H9 (cell line): ENCODE measurements around the gene HERPUD2. TPM values are rescaled to one million over a fixed set of nuclear protein-coding genes. Genes with fewer than 3 reads are reported as not detected.

Experiments used
- DNase-seq: peaks from one replicate; pipeline ENCODE4 v3.0.0-alpha.2; 2017
- H2AFZ ChIP-seq: one replicate; pipeline ENCODE4 v1.6.1; 2013; ENCODE audit warnings: mild to moderate bottlenecking, low read length, control low read depth, moderate library complexity
- H2AK5ac ChIP-seq: 2 replicates; pipeline ENCODE4 v1.6.1; 2013; ENCODE audit warnings: low read length, control low read depth, mixed read lengths; ENCODE audit not compliant: insufficient read length
- H2BK120ac ChIP-seq: one replicate; pipeline ENCODE4 v1.6.1; 2013; ENCODE audit warnings: low read depth, mild to moderate bottlenecking, low read length, control low read depth, inconsistent platforms; ENCODE audit not compliant: poor library complexity, severe bottlenecking
- H2BK12ac ChIP-seq: 2 replicates; pipeline ENCODE4 v1.6.1; 2013; ENCODE audit warnings: low read length, control low read depth, mixed read lengths, low read depth; ENCODE audit not compliant: insufficient read length
- H2BK15ac ChIP-seq: 2 replicates; pipeline ENCODE4 v1.6.1; 2013; ENCODE audit warnings: low read depth, low read length, control low read depth
- H2BK20ac ChIP-seq: one replicate; pipeline ENCODE4 v1.6.1; 2013; ENCODE audit warnings: low read depth, mild to moderate bottlenecking, low read length, control low read depth, inconsistent platforms; ENCODE audit not compliant: poor library complexity, severe bottlenecking
- H2BK5ac ChIP-seq: 2 replicates; pipeline ENCODE4 v1.6.1; 2013; ENCODE audit warnings: low read length, control low read depth, mixed read lengths; ENCODE audit not compliant: insufficient read length
- H3K14ac ChIP-seq: 2 replicates; pipeline ENCODE4 v1.6.1; 2013; ENCODE audit warnings: low read length, control low read depth; ENCODE audit not compliant: insufficient read depth
- H3K18ac ChIP-seq: 2 replicates; pipeline ENCODE4 v1.6.1; 2013; ENCODE audit warnings: low read depth, mild to moderate bottlenecking, mixed read lengths, low read length, control low read depth; ENCODE audit not compliant: insufficient read length
- H3K23ac ChIP-seq: 2 replicates; pipeline ENCODE4 v1.6.1; 2013; ENCODE audit warnings: low read length, control low read depth, mixed read lengths, low read depth; ENCODE audit not compliant: insufficient read length
- H3K23me2 ChIP-seq: 2 replicates; pipeline ENCODE4 v1.6.1; 2013; ENCODE audit warnings: low read depth, mild to moderate bottlenecking, mixed read lengths, low read length, control low read depth; ENCODE audit not compliant: insufficient read length, poor library complexity, severe bottlenecking
- H3K27ac ChIP-seq: 2 replicates; pipeline ENCODE4 v1.5.1; 2013; ENCODE audit warnings: low read length, control low read depth, mixed read lengths, low read depth; ENCODE audit not compliant: insufficient read length
- H3K27me3 ChIP-seq: 2 replicates; pipeline ENCODE4 v1.6.1; 2013; ENCODE audit warnings: low read length, control low read depth, inconsistent platforms; ENCODE audit not compliant: insufficient read depth
- H3K4ac ChIP-seq: 2 replicates; pipeline ENCODE4 v1.6.1; 2013; ENCODE audit warnings: low read depth, mild to moderate bottlenecking, control low read depth, inconsistent platforms, low read length, moderate library complexity
- H3K4me1 ChIP-seq: 2 replicates; pipeline ENCODE4 v1.6.1; 2013; ENCODE audit warnings: low read length, control low read depth, inconsistent platforms; ENCODE audit not compliant: insufficient read depth
- H3K4me2 ChIP-seq: 2 replicates; pipeline ENCODE4 v1.6.1; 2013; ENCODE audit warnings: low read length, control low read depth, mixed read lengths; ENCODE audit not compliant: insufficient read length, insufficient read depth
- H3K56ac ChIP-seq: 2 replicates; pipeline ENCODE4 v1.6.1; 2013; ENCODE audit warnings: low read depth, mild to moderate bottlenecking, mixed read lengths, low read length, control low read depth; ENCODE audit not compliant: insufficient read length
- H3K79me1 ChIP-seq: 2 replicates; pipeline ENCODE4 v1.6.1; 2013; ENCODE audit warnings: low read depth, mild to moderate bottlenecking, moderate library complexity, low read length, control low read depth, inconsistent platforms; ENCODE audit not compliant: insufficient read depth, poor library complexity, severe bottlenecking
- H3K79me2 ChIP-seq: 2 replicates; pipeline ENCODE4 v1.6.1; 2013; ENCODE audit warnings: low read length, control low read depth, inconsistent platforms; ENCODE audit not compliant: insufficient read depth
- H3K9ac ChIP-seq: 2 replicates; pipeline ENCODE4 v1.6.1; 2013; ENCODE audit warnings: low read length, control low read depth, mixed read lengths; ENCODE audit not compliant: insufficient read length; ENCODE audit errors: extremely low read depth
- H3K9me3 ChIP-seq: one replicate; pipeline ENCODE4 v1.6.1; 2013; ENCODE audit warnings: low read depth, low read length, inconsistent platforms; ENCODE audit not compliant: control insufficient read depth
- H3T11ph ChIP-seq: one replicate; pipeline ENCODE4 v1.6.1; 2013; ENCODE audit warnings: mild to moderate bottlenecking, low read length, control low read depth, inconsistent platforms
- H4K20me1 ChIP-seq: one replicate; pipeline ENCODE4 v1.6.1; 2013; ENCODE audit not compliant: control insufficient read depth, insufficient read length, insufficient read depth
- H4K5ac ChIP-seq: 2 replicates; pipeline ENCODE4 v1.6.1; 2013; ENCODE audit warnings: low read depth, mild to moderate bottlenecking, mixed read lengths, low read length, control low read depth; ENCODE audit not compliant: insufficient read length
- H4K8ac ChIP-seq: replicated peaks from 2 replicates; pipeline ENCODE4 v1.6.1; 2013; ENCODE audit warnings: low read length, control low read depth, mixed read lengths, low read depth; ENCODE audit not compliant: insufficient read length
- H4K91ac ChIP-seq: 2 replicates; pipeline ENCODE4 v1.6.1; 2013; ENCODE audit warnings: low read depth, mild to moderate bottlenecking, moderate library complexity, mixed read lengths, low read length, control low read depth; ENCODE audit not compliant: insufficient read length
- H3K27ac Mint-ChIP-seq, 3 experiments: 2 replicates in 2 of 3; 3 replicates in 1 of 3; pipeline ENCODE4 v1.8.0; 2020 to 2021; ENCODE audit warnings: mixed read lengths in 3 of 3, mild to moderate bottlenecking in 1 of 3, moderate library complexity in 1 of 3
- H3K27me3 Mint-ChIP-seq: 2 replicates; pipeline ENCODE4 v1.8.0; 2021; ENCODE audit warnings: low read depth, mild to moderate bottlenecking, moderate library complexity, mixed read lengths
- H3K36me3 Mint-ChIP-seq, 3 experiments: 2 replicates in 2 of 3; 3 replicates in 1 of 3; pipeline ENCODE4 v1.8.0; 2020 to 2021; ENCODE audit warnings: low read depth in 3 of 3, mixed read lengths in 3 of 3; ENCODE audit not compliant: insufficient read depth in 1 of 3
- H3K4me1 Mint-ChIP-seq, 2 experiments: 2 replicates each; pipeline ENCODE4 v1.8.0; 2020; ENCODE audit warnings: mixed read lengths in 2 of 2
- H3K4me3 Mint-ChIP-seq, 2 experiments: 2 replicates in 1 of 2; 3 replicates in 1 of 2; pipeline ENCODE4 v1.8.0; 2020 to 2021; ENCODE audit warnings: mild to moderate bottlenecking in 2 of 2, mixed read lengths in 2 of 2, moderate library complexity in 1 of 2
- H3K9me3 Mint-ChIP-seq, 2 experiments: 2 replicates in 1 of 2; 3 replicates in 1 of 2; pipeline ENCODE4 v1.8.0; 2020; ENCODE audit warnings: mild to moderate bottlenecking in 2 of 2, mixed read lengths in 2 of 2, moderate library complexity in 1 of 2
- CTCF ChIP-seq: fragments of 200-600 bp; sonication (generic); conservative IDR thresholded peaks from 3 replicates; pipeline ENCODE4 v1.8.0; 2021; ENCODE audit warnings: antibody characterized with exemption, mild to moderate bottlenecking
- WGBS: extraction: QIAGEN DNeasy Blood & Tissue Kit; methylation state at CpG from one replicate; pipeline ENCODE4 v1.1.7; 2013; ENCODE audit warnings: missing lambda C conversion rate, low lambda C conversion rate, mixed read lengths; ENCODE audit not compliant: insufficient read length; ENCODE audit errors: extremely low coverage; 5-methylcytosine and 5-hydroxymethylcytosine counted together
- total RNA-seq: library from RNA; stranded (reverse); gene quantifications from 2 replicates; pipeline ENCODE4 v1.2.1, GENCODE V29; 2021

HERPUD2 gene
- total RNA-seq, 1 experiment from 2014 or later, result 17.0 TPM

- no peak overlapping the region for H2AFZ ChIP-seq
- no peak overlapping the region for H3K14ac ChIP-seq
- no peak overlapping the region for H2BK5ac ChIP-seq
- no peak overlapping the region for H3K4me2 ChIP-seq
- H4K5ac ChIP-seq, result no peak overlapping the region
- Mint-ChIP-seq H3K27me3 (no peaks in the 10 kb centered on the region), H3K9me3 (peaks cover 0 to 6% of the 10 kb centered on the region in 2 experiments; a peak in 1 of 5 replicates), H3K4me1 (no peaks in the 10 kb centered on the region; a peak in 1 of 4 replicates), H3K4me3 (no peak overlapping the region), H3K36me3 (no peaks in the 10 kb centered on the region), H3K27ac (no peak overlapping the region; a peak in 2 of 7 replicates)
- H4K8ac ChIP-seq, result no peak overlapping the region
- no peaks in the 10 kb centered on the region for H3K4me1 ChIP-seq
- H3K27ac ChIP-seq, result no peak overlapping the region
- no peak for DNase-seq
- no peak overlapping the region for H2BK15ac ChIP-seq
- H2AK5ac ChIP-seq, result no peak overlapping the region
- H2BK120ac ChIP-seq, result no peak overlapping the region
- no peak overlapping the region for H3K4ac ChIP-seq
- no CpG with 5 or more reads among the region's 2 CpGs for WGBS
- no peak overlapping the region for H3K18ac ChIP-seq
- H3K79me1 ChIP-seq, result no peaks in the 10 kb centered on the region
- H3K9ac ChIP-seq, result no peak overlapping the region
- H3K9me3 ChIP-seq, result no peaks in the 10 kb centered on the region
- no peak overlapping the region for H4K91ac ChIP-seq
- no peak overlapping the region for H3T11ph ChIP-seq
- H3K79me2 ChIP-seq, result no peaks in the 10 kb centered on the region
- H3K23ac ChIP-seq, result no peak overlapping the region
- H4K20me1 ChIP-seq, result no peaks in the 10 kb centered on the region
- no peak overlapping the region for H2BK12ac ChIP-seq
- H2BK20ac ChIP-seq, result no peak overlapping the region
- no peaks in the 10 kb centered on the region for H3K27me3 ChIP-seq
- no peak for TF ChIP-seq CTCF
- H3K56ac ChIP-seq, result no peak overlapping the region
- H3K23me2 ChIP-seq, result no peaks in the 10 kb centered on the region
Measured at GRCh38 chr7:35721288-35721687, 26.4 kb upstream of the HERPUD2 start.
